Aorta (tissue), 5 donors: ENCODE results near the gene RAI2. TPM values are rescaled to one million over a fixed set of nuclear protein-coding genes. Genes with fewer than 3 reads are reported as not detected.
"Not testable (repeated sequence)": the region's sequence is repeated elsewhere in the genome, so short reads cannot be mapped to it uniquely, and the experiment has no call there.

Source experiments
- ATAC-seq: fragments of 200-7000 bp; cut with Tn5 transposase; one replicate; pipeline ENCODE4 v1.9.1; 2022; ENCODE audit warnings: moderate library complexity; ENCODE audit not compliant: low FRiP score
- DNase-seq, 2 donors: peaks; one replicate each; pipeline ENCODE4 v3.0.0-alpha.2; 2020
- H3K27ac ChIP-seq, 2 donors: one replicate each; pipeline ENCODE4 v1.5.1; 2013; ENCODE audit warnings: low read length in 2 of 2, mild to moderate bottlenecking in 2 of 2, moderate library complexity in 2 of 2, control low read depth in 1 of 2, inconsistent platforms in 1 of 2, low read depth in 1 of 2
- H3K27me3 ChIP-seq, 2 donors: one replicate each; pipeline ENCODE4 v1.6.1; 2013; ENCODE audit warnings: control low read depth in 1 of 2, low read length in 1 of 2, mild to moderate bottlenecking in 1 of 2, moderate library complexity in 1 of 2; ENCODE audit not compliant: insufficient read depth in 2 of 2, control insufficient read depth in 1 of 2
- H3K36me3 ChIP-seq, 2 donors: one replicate each; pipeline ENCODE4 v1.6.1; 2013; ENCODE audit warnings: control low read depth in 1 of 2, low read length in 1 of 2, mild to moderate bottlenecking in 1 of 2; ENCODE audit not compliant: insufficient read depth in 2 of 2, control insufficient read depth in 1 of 2
- H3K4me1 ChIP-seq, 2 donors: one replicate each; pipeline ENCODE4 v1.6.1; 2013; ENCODE audit warnings: low read length in 2 of 2, control low read depth in 1 of 2, mild to moderate bottlenecking in 1 of 2, moderate library complexity in 1 of 2; ENCODE audit not compliant: insufficient read depth in 2 of 2, control insufficient read depth in 1 of 2
- H3K4me3 ChIP-seq, 2 donors: one replicate each; pipeline ENCODE4 v1.5.1; 2013; ENCODE audit warnings: low read length in 2 of 2, control low read depth in 1 of 2, mild to moderate bottlenecking in 1 of 2
- H3K9me3 ChIP-seq: one replicate; pipeline ENCODE4 v1.6.1; 2013; ENCODE audit warnings: mild to moderate bottlenecking, low read length; ENCODE audit not compliant: control insufficient read depth
- WGBS, 2 donors: extraction: QIAGEN DNeasy Blood & Tissue Kit; methylation state at CpG; one replicate each; pipeline ENCODE4 v1.1.7; 2013; 5-methylcytosine and 5-hydroxymethylcytosine counted together
- intact Hi-C, 2 donors: fragments of 100-400 bp; cut with DNase I; formaldehyde crosslinking; loops; one replicate each; pipeline versions ENCODE4 v1.14.2 to v1.15.0; 2022
- polyA plus RNA-seq, 2 donors: library from polyadenylated mRNA; stranded (reverse); fragments of 200-250 nt; gene quantifications; one replicate each; pipeline ENCODE4 v1.2.3, GENCODE V29; 2013
- total RNA-seq, 2 donors: library from RNA; stranded (reverse); fragmentation: NEBNext Ultra II Directional; extraction: Animal tissue kit (Norgen Biotek cat#: 25700); gene quantifications; one replicate each; pipeline ENCODE4 v1.2.1, GENCODE V29; 2021
- donor health status: healthy with polysubstance abuse.
- donor health status: Bipolar disorder and iron deficiency.
- donor health status: DM: no; HTN: no; CAD: no.
- donor health status: DM: no; HTN: no; CAD: no.
- donor health status: DM: yes; HTN: yes; CAD: no.

Gene RAI2
- total and polyA plus RNA-seq, 4 donors, result 24.9 to 32.2 (median 29.5) TPM

DNA sequence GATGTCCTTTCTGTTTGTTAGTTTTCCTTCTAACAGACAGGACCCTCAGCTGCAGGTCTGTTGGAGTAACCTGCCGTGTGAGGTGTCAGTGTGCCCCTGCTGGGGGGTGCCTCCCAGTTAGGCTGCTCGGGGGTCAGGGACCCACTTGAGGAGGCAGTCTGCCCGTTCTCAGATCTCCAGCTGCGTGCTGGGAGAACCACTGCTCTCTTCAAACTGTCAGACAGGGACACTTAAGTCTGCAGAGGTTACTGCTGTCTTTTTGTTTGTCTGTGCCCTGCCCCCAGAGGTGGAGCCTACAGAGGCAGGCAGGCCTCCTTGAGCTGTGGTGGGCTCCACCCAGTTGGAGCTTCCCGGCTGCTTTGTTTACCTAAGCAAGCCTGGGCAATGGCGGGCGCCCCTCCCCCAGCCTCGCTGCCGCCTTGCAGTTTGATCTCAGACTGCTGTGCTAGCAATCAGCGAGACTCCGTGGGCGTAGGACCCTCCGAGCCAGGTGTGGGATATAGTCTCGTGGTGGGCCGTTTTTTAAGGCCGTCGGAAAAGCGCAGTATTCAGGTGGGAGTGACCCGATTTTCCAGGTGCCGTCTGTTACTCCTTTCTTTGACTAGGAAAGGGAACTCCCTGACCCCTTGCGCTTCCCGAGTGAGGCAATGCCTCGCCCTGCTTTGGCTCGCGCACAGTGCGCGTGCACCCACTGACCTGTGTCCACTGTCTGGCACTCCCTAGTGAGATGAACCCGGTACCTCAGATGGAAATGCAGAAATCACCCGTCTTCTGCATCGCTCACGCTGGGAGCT lies 74.3 kb downstream of the RAI2 start:
- ATAC-seq, H3K27me3 ChIP-seq, DNase-seq: not testable (repeated sequence)

DNA sequence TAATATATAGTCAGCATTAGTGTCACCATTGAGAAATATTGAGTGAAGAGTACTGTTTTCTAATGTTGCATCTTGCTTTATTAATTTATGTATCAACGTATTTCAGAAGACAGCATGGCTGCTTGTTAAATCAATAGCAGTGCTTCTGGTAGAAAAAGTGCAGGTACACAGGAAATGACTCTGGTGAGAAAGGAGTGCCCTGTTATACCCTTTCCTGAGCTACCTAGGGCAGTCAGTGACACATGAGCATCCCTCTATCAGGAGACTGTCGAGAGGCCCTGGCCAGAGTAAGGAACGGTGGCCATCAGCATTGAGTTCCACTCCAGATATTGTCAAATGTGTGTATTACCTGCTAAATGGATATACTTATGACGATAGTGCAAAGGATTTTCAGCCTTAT lies 81.7 kb downstream of the RAI2 start:
- intact Hi-C loops, result no loop called here
- no peaks in the 10 kb centered on the region for H3K27me3 ChIP-seq
- no peak overlapping the region for H3K4me3 ChIP-seq
- DNase-seq (no peak), ATAC-seq (no peak)
- no peak overlapping the region for H3K27ac ChIP-seq
- 76 to 92% methylated on average over 4 of the region's 4 CpGs for WGBS, 2 donors
- H3K4me1 ChIP-seq, result no peaks in the 10 kb centered on the region
- no peaks in the 10 kb centered on the region for H3K9me3 ChIP-seq
- no peaks in the 10 kb centered on the region for H3K36me3 ChIP-seq

More for the DNA sequence above, 74.3 kb downstream of the RAI2 start:
- H3K4me1 ChIP-seq, H3K4me3 ChIP-seq, H3K27ac ChIP-seq, intact Hi-C loops, H3K36me3 ChIP-seq, H3K9me3 ChIP-seq: not testable (repeated sequence)
- 56 to 65% methylated on average over 24 to 26 of the region's 31 CpGs for WGBS, 2 donors

GRCh38 chrX:17778997-17779396 lies 82.1 kb downstream of the RAI2 start:
- 48 to 57% methylated on average over 2 of the region's 2 CpGs for WGBS, 2 donors

DNA sequence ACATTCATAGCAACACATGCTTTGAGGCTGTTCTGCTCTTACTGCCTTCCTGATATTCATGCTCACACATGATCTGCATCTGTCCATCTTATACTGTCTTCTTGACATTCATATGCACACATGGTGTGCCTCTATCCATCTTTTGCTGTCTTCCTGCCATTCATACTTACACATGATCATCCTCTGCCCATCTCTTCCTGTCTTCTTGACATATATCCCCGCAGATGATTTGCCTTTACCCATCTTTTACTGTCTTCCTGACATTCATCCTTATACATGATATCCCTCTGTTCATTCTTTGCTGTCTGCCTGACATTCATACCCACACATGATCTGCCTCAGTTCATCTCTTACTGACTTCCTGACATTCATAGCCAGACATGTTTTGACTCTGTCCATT lies 87.0 kb downstream of the RAI2 start:
- H3K4me3 ChIP-seq, result no peak overlapping the region
- H3K27ac ChIP-seq, result no peak overlapping the region
- no peak for DNase-seq
- no peak for ATAC-seq
- no peaks in the 10 kb centered on the region for H3K9me3 ChIP-seq
- intact Hi-C loops, result no loop called here
- WGBS, 2 donors, result 79 to 90% methylated on average over 1 of the region's 1 CpG
- H3K27me3 ChIP-seq, result no peaks in the 10 kb centered on the region
- H3K4me1 ChIP-seq, result no peaks in the 10 kb centered on the region
- H3K36me3 ChIP-seq, result no peaks in the 10 kb centered on the region

More at GRCh38 chrX:17778997-17779396, 82.1 kb downstream of the RAI2 start:
- ATAC-seq, result no peak
- H3K4me1 ChIP-seq, result no peaks in the 10 kb centered on the region
- H3K36me3 ChIP-seq, result no peaks in the 10 kb centered on the region
- H3K9me3 ChIP-seq, result no peaks in the 10 kb centered on the region
- no peak overlapping the region for H3K4me3 ChIP-seq
- no peak for DNase-seq
- no peaks in the 10 kb centered on the region for H3K27me3 ChIP-seq
- intact Hi-C loops, result no loop called here
- H3K27ac ChIP-seq, result no peak overlapping the region

DNA sequence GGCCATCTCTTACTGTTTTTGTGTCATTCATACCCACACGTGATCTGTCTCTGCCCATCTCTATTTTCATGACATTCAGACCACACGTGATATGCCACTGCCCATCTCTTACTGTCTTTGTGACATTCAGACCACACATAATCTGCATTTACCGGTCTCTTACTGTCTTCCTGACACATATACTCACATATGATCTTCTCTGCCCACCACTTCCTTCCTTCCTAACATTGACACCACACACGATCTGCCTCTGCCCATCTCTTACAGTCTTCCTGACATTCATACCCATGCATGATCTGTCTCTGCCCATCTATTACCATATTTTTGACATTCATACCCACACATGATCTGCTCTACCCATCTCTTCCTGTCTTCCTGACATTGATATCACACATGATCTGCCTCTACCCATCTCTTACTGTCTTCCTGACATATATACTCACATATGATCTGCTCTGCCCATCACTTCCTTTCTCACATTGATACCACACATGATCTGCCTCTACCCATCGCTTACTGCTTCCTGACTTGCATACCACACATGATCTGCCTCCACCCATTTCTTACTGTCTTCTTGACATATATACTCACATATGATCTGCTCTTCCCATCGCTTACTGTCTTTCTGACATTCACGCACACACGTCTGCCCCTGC lies 87.7 kb downstream of the RAI2 start:
- Histone ChIP-seq H3K27ac (no peak overlapping the region), H3K36me3 (no peaks in the 10 kb centered on the region), H3K9me3 (no peaks in the 10 kb centered on the region), H3K4me1 (no peaks in the 10 kb centered on the region), H3K27me3 (no peaks in the 10 kb centered on the region), H3K4me3 (no peak overlapping the region)
- 67 to 79% methylated on average over 8 of the region's 8 CpGs for WGBS, 2 donors
- intact Hi-C loops, result no loop called here
- DNase-seq (no peak), ATAC-seq (no peak)

DNA sequence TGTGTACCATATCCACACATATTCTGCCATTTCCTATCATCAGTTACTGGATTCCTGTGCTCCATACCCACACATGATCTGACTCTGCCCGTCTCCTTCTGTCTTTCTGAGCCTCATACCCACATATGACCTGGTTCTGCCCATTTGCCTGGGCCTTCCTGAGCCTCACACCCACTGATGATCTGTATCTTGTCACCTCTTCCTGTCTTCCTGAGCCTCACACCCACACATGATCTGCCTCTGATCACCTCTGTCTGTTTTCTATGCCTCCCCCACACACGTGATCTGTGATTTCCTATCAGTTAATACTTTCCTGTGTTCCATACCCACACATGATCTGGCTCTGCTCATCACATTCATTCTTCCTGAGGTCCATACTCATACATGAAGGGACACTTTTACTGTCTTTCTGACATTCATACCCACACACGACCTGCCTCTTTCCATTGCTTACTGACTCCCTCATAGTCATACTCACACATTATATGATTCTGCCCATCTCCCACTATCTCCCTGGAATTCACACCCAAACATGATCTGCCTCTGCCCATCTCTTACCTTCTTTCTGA lies 91.3 kb downstream of the RAI2 start:
- DNase-seq (no peak), ATAC-seq (no peak)
- H3K27ac ChIP-seq, result no peak overlapping the region
- H3K4me3 ChIP-seq, result no peak overlapping the region
- WGBS, 2 donors, result 50 to 68% methylated on average over 3 of the region's 3 CpGs
- H3K27me3 ChIP-seq, result peaks cover 0 to 2% of the 10 kb centered on the region in 2 donors
- H3K9me3 ChIP-seq, result no peaks in the 10 kb centered on the region
- no peaks in the 10 kb centered on the region for H3K4me1 ChIP-seq
- intact Hi-C loops, result no loop called here
- H3K36me3 ChIP-seq, result no peaks in the 10 kb centered on the region

DNA sequence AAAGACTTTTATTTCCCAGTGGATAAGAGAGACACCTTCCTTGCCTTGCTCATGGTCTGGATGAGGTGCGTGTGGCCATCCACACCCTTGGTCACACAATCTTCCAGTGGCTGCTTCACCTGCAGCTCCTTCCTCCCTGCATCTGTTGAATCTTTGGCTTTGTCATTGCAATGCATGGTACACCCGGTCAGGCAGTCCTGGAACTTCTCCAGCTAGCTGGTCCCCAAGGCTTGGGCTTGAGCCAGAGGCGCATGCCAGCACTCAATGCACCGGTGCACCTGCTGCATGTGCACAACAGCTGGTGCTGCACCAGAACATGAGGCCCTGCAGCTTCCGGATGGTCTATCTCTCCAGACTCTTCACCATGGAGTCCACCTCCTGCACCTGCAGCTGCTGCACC lies 92.1 kb downstream of the RAI2 start:
- Histone ChIP-seq H3K4me1 (no peaks in the 10 kb centered on the region), H3K4me3 (no peak overlapping the region), H3K27me3 (peaks cover 0 to 2% of the 10 kb centered on the region in 2 donors), H3K9me3 (no peaks in the 10 kb centered on the region), H3K27ac (no peak overlapping the region), H3K36me3 (no peaks in the 10 kb centered on the region)
- intact Hi-C loops, result no loop called here
- 56 to 67% methylated on average over 5 of the region's 5 CpGs for WGBS, 2 donors
- ATAC-seq (no peak), DNase-seq (no peak)

- H3K27me3 ChIP-seq, result peaks cover 0 to 2% of the 10 kb centered on the region in 2 donors
- no peak for ATAC-seq
These were observed 93.4 kb downstream of the RAI2 start for GRCh38 chrX:17767734-17768133.

More at GRCh38 chrX:17767734-17768133, 93.4 kb downstream of the RAI2 start:
- H3K4me1 ChIP-seq, result no peaks in the 10 kb centered on the region
- H3K9me3 ChIP-seq, result no peaks in the 10 kb centered on the region
- intact Hi-C loops, result no loop called here
- no peak overlapping the region for H3K4me3 ChIP-seq
- DNase-seq, result no peak
- no peaks in the 10 kb centered on the region for H3K36me3 ChIP-seq
- 28 to 47% methylated on average over 1 of the region's 1 CpG for WGBS, 2 donors
- H3K27ac ChIP-seq, result no peak overlapping the region
